GM23248 (cell line): Measurements from ENCODE around the gene R3HDM2.

Experiments
- EZH2 ChIP-seq: fragments of 200-600 bp; sonication (generic); IDR thresholded peaks from 2 replicates; pipeline ENCODE4 v1.6.1; 2018; ENCODE audit warnings: antibody characterized with exemption, mild to moderate bottlenecking; ENCODE audit not compliant: insufficient read depth, poor library complexity, severe bottlenecking
- EZH2phosphoT487 ChIP-seq: fragments of 200-600 bp; sonication (generic); IDR thresholded peaks from 2 replicates; pipeline ENCODE4 v1.6.1; 2018; ENCODE audit warnings: antibody characterized with exemption, moderate library complexity, mild to moderate bottlenecking, low read depth; ENCODE audit not compliant: insufficient read depth

GRCh38 chr12:57231276-57232021 is 199.4 kb downstream of the R3HDM2 start:
- TF ChIP-seq EZH2 (no peak), EZH2phosphoT487 (no peak)
